Stimulated activated CD8-positive, alpha-beta memory T cell treated with anti-CD3 and anti-CD28 coated beads, Interleukin-15, amount 100 ng/mL, for 48 hours (primary cell): ENCODE results near the gene FHIT.
"Not testable (repeated sequence)": the region's sequence is repeated elsewhere in the genome, so short reads cannot be mapped to it uniquely, and the experiment has no call there.

Experiments used
- DNase-seq, 2 donors: peaks; one replicate each; pipeline ENCODE4 v3.0.0-alpha.2; 2020; ENCODE audit warnings: low read depth in 2 of 2

FHIT gene

GRCh38 chr3:60574046-60574769, 677.0 kb downstream of the FHIT start:
- no peak for DNase-seq

- DNase-seq: no peak
These were observed 677.8 kb downstream of the FHIT start for GRCh38 chr3:60573494-60573893.

- DNase-seq: no peak
These were observed 679.7 kb downstream of the FHIT start for GRCh38 chr3:60571511-60571910.

GRCh38 chr3:60557122-60557521, 694.1 kb downstream of the FHIT start:
- DNase-seq: no peak

GRCh38 chr3:60555686-60556354, 695.4 kb downstream of the FHIT start:
- DNase-seq: no peak

GRCh38 chr3:60553144-60553543, 698.1 kb downstream of the FHIT start:
- DNase-seq: no peak

GRCh38 chr3:60552581-60552980, 698.7 kb downstream of the FHIT start:
- DNase-seq: no peak

GRCh38 chr3:60551455-60552209, 699.6 kb downstream of the FHIT start:
- no peak for DNase-seq

GRCh38 chr3:60549863-60550262, 701.4 kb downstream of the FHIT start:
- no peak for DNase-seq

GRCh38 chr3:60542995-60543394, 708.3 kb downstream of the FHIT start:
- no peak for DNase-seq

- DNase-seq: not testable (repeated sequence)
These were observed 711.9 kb downstream of the FHIT start for GRCh38 chr3:60539394-60539793.

- no peak for DNase-seq
These were observed 714.8 kb downstream of the FHIT start for GRCh38 chr3:60536420-60536819.

GRCh38 chr3:60531759-60532158, 719.5 kb downstream of the FHIT start:
- no peak for DNase-seq

GRCh38 chr3:60528651-60529050, 722.6 kb downstream of the FHIT start:
- no peak for DNase-seq

GRCh38 chr3:60523536-60523935, 727.7 kb downstream of the FHIT start:
- no peak for DNase-seq

GRCh38 chr3:60517134-60517533, 734.1 kb downstream of the FHIT start:
- DNase-seq: no peak

GRCh38 chr3:60514866-60515265, 736.4 kb downstream of the FHIT start:
- DNase-seq: no peak

GRCh38 chr3:60514085-60514649, 737.1 kb downstream of the FHIT start:
- no peak for DNase-seq

- DNase-seq: no peak
These were observed 738.0 kb downstream of the FHIT start for GRCh38 chr3:60513241-60513640.

- DNase-seq: no peak
These were observed 738.7 kb downstream of the FHIT start for GRCh38 chr3:60512506-60512905.

GRCh38 chr3:60509471-60509870, 741.8 kb downstream of the FHIT start:
- no peak for DNase-seq

- DNase-seq: no peak
These were observed 746.3 kb downstream of the FHIT start for GRCh38 chr3:60504827-60505457.
